Muscle of back (tissue), 11 donors: ENCODE data around the gene PGA5. TPM values are rescaled to one million over a fixed set of nuclear protein-coding genes. Genes with fewer than 3 reads are reported as not detected.
A peak's percentile ranks its signal among the peaks of the same experiment; 100 is the strongest.

Experiments used
- DNase-seq, 3 donors: peaks; one replicate each; pipeline versions ENCODE4 v3.0.0 to v3.0.0-alpha.2; 2013
- polyA plus RNA-seq, 10 donors: library from polyadenylated mRNA; unstranded; fragments of 120-200 nt; gene quantifications; one replicate each; pipeline ENCODE4 v1.2.1, GENCODE V29; 2013; ENCODE audit not compliant: insufficient read length in 10 of 10

The PGA5 gene
- polyA plus RNA-seq, 10 donors = 0.41 to 2.0 (median 0.67) TPM; not detected in 1

DNA sequence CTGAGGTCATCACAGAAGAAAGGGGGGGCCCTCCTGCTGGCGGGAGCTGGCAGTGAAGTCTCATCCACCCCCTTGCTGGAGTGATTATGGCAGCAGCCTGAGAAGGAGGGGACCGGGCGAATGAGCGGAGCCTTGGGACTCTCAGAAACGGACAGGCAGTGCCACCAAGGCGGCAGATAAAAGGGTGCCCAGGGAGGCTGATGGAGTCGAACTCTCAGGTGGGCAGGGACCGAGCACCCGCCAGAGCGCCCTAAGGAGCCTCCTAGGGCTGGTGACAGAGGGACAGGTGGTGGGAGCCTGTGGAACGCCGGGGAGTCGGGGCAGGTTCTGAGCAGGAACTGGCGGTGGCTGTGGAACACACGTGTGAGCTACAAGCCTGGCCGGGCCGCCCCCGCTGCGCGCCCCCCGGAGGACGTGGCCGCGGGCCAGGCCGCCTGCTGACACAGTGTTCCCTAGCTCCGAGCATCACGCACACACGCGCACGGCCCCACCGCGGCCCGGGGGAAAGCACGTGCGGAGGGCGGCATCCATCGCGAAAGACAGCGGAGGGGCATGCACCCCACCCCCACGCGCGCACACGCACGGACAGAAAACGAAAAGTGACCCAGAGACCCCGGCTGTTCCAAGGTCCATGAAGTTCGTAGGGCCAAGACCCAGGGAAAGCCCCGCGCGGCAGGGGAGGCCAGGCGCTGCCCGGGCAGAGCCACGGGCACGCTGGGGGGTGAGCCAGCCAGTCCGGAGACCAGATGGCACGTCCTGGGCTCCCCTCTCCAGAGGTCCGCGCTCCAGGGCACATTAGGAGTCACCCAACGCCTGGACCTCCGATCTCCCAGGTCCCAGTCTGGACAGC, 53.1 kb downstream of the PGA5 start:
- DNase-seq = peak; percentile 55 to 89 (median 66)

DNA sequence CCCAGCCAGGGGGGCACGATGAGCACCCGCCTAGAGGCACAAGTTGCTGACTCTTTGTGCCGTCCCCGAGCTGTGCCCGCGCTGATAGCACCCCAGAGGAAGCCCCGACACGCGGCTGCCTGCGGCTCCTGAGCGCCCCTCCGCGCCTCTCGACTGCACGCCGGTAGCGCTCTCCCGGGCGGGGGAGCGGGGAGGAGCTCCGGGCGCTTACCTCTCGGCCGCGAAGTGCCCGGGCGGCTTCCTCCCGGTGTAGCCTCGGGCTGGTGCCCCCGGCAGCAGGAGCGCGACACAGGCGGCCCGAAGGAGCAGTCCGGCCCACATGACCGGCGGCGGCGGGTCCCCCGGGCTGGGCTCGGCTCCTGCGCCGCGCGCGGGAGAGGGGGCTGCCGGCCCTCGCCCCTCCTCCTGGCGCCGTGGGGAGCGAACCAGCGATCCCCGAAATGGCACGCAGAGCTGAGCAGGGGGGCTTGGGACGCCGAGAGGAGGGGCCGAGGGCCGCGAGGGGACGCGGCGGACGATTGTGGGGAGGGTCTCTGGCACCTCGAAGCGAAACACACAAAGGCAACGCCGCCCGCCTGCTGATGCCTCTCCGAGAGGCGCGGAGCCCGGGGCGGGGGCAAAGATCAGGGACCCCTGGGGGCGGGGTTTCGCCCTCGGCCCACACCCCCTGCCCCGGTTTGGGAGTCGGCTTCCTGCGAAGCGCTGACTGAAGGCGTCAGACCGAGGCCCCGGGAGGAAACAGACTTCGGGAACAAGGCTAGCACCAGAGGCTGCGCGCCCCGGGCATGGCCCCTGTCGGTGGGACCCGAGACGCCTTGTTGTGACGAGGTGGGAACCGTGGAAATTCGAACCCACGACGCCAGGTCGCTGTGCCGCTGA, 54.0 kb downstream of the PGA5 start, which contains the start of gene VWCE:
Gene VWCE, minus strand, starts transcription at position 600 of the 879 bp plus-strand sequence. Its CDS starts 279 bp downstream, at position 321.
- DNase-seq = peak; percentile 54 to 87 (median 55)

DNA sequence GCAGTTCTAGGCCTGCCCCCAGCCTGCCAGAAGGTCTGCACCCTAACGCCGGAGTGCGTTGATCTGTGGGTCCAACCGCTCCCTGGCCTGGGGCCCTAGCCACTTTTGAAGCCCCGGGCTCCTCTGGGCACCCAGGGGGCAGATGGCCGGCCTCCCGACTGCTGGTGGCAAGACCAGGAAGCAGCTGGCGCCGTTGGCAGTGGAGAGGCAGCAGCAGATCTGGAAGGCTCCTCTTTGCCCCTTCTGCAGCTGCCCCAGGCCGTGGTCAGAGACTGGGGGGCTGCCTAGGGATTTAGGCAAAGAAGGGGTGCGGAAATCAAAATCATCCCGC, 54.6 kb downstream of the PGA5 start:
- peak; percentile 15 to 52 (median 16) for DNase-seq

DNA sequence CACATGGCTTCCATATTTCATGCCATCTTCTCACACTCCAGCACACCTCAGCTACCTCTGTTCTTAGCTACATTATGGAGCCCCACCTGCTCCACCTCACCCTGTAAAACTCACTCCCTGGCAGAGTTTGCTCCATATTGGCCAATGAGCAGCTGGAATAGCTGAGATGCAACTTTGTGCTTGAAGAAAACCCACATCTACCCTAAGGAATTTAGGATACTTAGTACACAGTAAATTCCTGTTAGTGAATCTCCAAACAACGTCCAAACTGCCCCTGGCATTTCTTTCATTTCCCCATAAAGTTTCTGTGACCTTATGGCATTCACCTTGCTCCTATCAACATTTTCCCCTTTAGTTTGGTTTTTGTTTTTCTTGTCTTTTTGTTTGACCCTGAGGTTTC, 56.4 kb downstream of the PGA5 start:
- no peak for DNase-seq

DNA sequence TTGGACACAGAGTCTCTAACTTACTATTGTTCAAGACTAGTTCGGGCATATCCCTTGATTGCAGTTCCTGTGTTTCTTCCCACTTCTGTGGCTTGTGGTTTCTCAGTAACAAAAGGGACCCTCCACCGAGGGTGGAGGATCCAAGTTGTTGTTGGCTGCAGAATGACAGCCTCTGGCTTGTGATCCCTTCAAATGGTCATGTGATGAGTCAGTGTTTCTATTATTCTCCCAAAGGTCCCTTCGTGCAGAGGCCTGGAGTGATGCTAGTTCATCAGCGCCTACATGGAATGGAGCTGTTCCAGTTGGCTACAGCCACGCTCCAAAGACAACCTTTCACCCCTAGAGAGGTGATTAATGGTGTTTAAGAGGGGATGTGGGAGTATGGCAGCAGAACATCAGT, 56.8 kb downstream of the PGA5 start:
- DNase-seq = peak; percentile 61 to 86 (median 78)

DNA sequence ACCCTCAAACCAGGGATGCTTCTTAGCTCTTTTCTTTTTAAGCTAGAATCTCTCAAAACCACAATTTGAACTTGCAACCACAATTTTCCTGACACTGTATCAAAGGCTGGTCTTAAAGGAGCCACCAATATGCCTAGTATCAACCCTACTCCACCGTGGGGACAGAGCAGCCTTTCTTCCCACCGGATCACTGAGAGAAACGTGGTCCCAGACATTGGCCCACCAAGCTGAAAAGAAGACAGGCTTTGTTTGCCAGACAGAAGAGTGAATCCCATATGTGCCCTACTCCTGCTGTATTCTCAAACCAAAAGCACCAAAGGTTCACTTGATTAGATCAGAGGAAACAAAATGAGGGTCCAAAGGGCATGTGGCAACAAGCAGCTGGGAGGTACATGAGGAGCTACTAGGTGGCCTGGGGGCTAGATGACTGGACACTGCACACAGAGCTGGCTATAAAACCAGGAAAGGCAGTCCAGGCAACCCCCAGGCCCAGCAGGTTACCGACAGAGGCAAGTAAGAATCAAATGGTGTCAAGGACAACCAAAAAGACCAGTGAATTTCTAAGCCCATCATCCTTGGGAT, 57.8 kb downstream of the PGA5 start:
- DNase-seq = no peak

Other genes starting within 250 kb of the PGA5 start
- 1 to 10 TPM in 1 of 10 donors, under 1 TPM in 9; 0.08 to 7.5 (median 0.12) TPM for gene CD5, start 138.7 kb upstream of the PGA5 start, polyA plus RNA-seq
- 10 to 100 TPM; 13.3 to 17.7 (median 16.4) TPM for gene VPS37C, start 79.7 kb upstream of the PGA5 start, polyA plus RNA-seq
- 1 to 10 TPM in 3 of 10 donors, under 1 TPM in 6, not detected in 1; 0.27 to 1.8 (median 0.67) TPM for gene PGA3, start 37.7 kb upstream of the PGA5 start, polyA plus RNA-seq
- gene PGA4, start 18.8 kb upstream of the PGA5 start, polyA plus RNA-seq = 1 to 10 TPM in 5 of 10 donors, under 1 TPM in 5; 0.32 to 3.3 (median 1.1) TPM
- gene VWCE, start 54.1 kb downstream of the PGA5 start, polyA plus RNA-seq = 10 to 100 TPM in 1 of 10 donors, 1 to 10 TPM in 9; 3.3 to 16.1 (median 6.8) TPM
- 100 to 1,000 TPM; 148 to 211 (median 188) TPM for gene DDB1, start 91.9 kb downstream of the PGA5 start, polyA plus RNA-seq
- 10 to 100 TPM; 12.4 to 21.5 (median 18.5) TPM for gene TKFC, start 92.1 kb downstream of the PGA5 start, polyA plus RNA-seq
- gene CYB561A3, start 120.7 kb downstream of the PGA5 start, polyA plus RNA-seq = 10 to 100 TPM; 13.6 to 20.0 (median 16.3) TPM
- 10 to 100 TPM; 16.1 to 28.6 (median 21.0) TPM for gene TMEM138, start 121.2 kb downstream of the PGA5 start, polyA plus RNA-seq
- 10 to 100 TPM; 14.4 to 18.4 (median 15.9) TPM for gene TMEM216, start 151.4 kb downstream of the PGA5 start, polyA plus RNA-seq
- gene CPSF7, start 188.8 kb downstream of the PGA5 start, polyA plus RNA-seq = 10 to 100 TPM; 55.2 to 79.3 (median 69.8) TPM
- 10 to 100 TPM; 26.9 to 41.1 (median 29.5) TPM for gene SDHAF2, start 188.9 kb downstream of the PGA5 start, polyA plus RNA-seq